C4-2B (cell line): ENCODE results near the gene SUCO.

Experiments
- CTCF ChIP-seq: fragments of 450-650 bp; conservative IDR thresholded peaks from 2 replicates; pipeline ENCODE4 v1.5.1; 2017; ENCODE audit warnings: mild to moderate bottlenecking
- ZFX ChIP-seq: fragments of 450-650 bp; IDR thresholded peaks from 2 replicates; pipeline ENCODE4 v1.6.1; 2017

GRCh38 chr1:172638249-172638648 lies 105.3 kb downstream of the SUCO start:
- no peak for TF ChIP-seq CTCF
- no peak for TF ChIP-seq ZFX
